Endothelial cell of umbilical vein (primary cell): ENCODE data around the gene KAT2A. TPM values are rescaled to one million over a fixed set of nuclear protein-coding genes. Genes with fewer than 3 reads are reported as not detected.

Experiments used
- BruUV-seq: library from RNA; stranded (reverse); fragments of 400-500 nt; replicated peaks from 2 replicates; lab custom pipeline; 2021; lab: Mats Ljungman, UMichigan
- CTCF ChIA-PET: fragments of 300-600, 350-600 bp; sonication (Branson Sonifier 250); formaldehyde crosslinking; loops from one replicate; lab custom pipeline; 2021; ENCODE audit warnings: antibody characterized with exemption, inconsistent platforms; lab: Charles Lee
- POLR2A ChIA-PET: fragments of 300-600, 350-600 bp; sonication (Branson Sonifier 250); formaldehyde crosslinking; loops from one replicate; lab custom pipeline; 2021; ENCODE audit warnings: antibody characterized with exemption, inconsistent platforms; lab: Charles Lee
- DNase-seq: peaks from one replicate; pipeline ENCODE4 v3.0.0-alpha.2; 2011; ENCODE audit warnings: low read depth, low spot score
- FAIRE-seq: peaks from 2 replicates; lab custom pipeline; 2011; peaks lifted over from hg19 to GRCh38; lab: Jason Lieb, UNC
- H2AFZ ChIP-seq: 2 replicates; pipeline ENCODE4 v1.6.0; 2012; ENCODE audit warnings: low read depth, low read length, control low read depth, inconsistent platforms
- H3K27ac ChIP-seq: 2 replicates; pipeline ENCODE4 v1.5.1; 2011; ENCODE audit warnings: low read depth, mild to moderate bottlenecking, control low read depth, low read length, moderate library complexity; ENCODE audit not compliant: insufficient read depth
- H3K27me3 ChIP-seq, 2 experiments: 2 replicates each; pipeline versions ENCODE4 v1.6.0 to v1.6.1; 2011; ENCODE audit warnings: low read length in 2 of 2, mixed read lengths in 1 of 2; ENCODE audit not compliant: control insufficient read depth in 2 of 2, insufficient read depth in 2 of 2
- H3K36me3 ChIP-seq, 2 experiments: 2 replicates in 1 of 2; 3 replicates in 1 of 2; pipeline ENCODE4 v1.5.1; 2011; ENCODE audit warnings: low read length in 2 of 2, mild to moderate bottlenecking in 1 of 2, moderate library complexity in 1 of 2; ENCODE audit not compliant: control insufficient read depth in 2 of 2, insufficient read depth in 2 of 2; ENCODE audit errors: extremely low read depth in 1 of 2
- H3K4me1 ChIP-seq: 3 replicates; pipeline ENCODE4 v1.5.1; 2011; ENCODE audit warnings: mild to moderate bottlenecking, low read length; ENCODE audit not compliant: control insufficient read depth, insufficient read depth; ENCODE audit errors: extremely low read depth
- H3K4me2 ChIP-seq: 2 replicates; pipeline ENCODE4 v1.6.1; 2011; ENCODE audit warnings: low read length, control low read depth, mixed read lengths; ENCODE audit not compliant: insufficient read depth
- H3K4me3 ChIP-seq, 3 experiments: fragments of 200-600 bp in 1 of 3; sonication (generic), shearing (Covaris generic) in 1 of 3; replicated peaks in 1 of 3; 2 replicates each; pipeline ENCODE4 v1.5.1; 2011 to 2016; ENCODE audit warnings: control low read depth in 3 of 3, low read length in 3 of 3, mild to moderate bottlenecking in 2 of 3, inconsistent platforms in 1 of 3, low read depth in 1 of 3, moderate library complexity in 1 of 3; ENCODE audit not compliant: insufficient read depth in 1 of 3
- H3K79me2 ChIP-seq: 2 replicates; pipeline ENCODE4 v1.6.0; 2012; ENCODE audit warnings: low read length, inconsistent platforms; ENCODE audit not compliant: control insufficient read depth, insufficient read depth
- H3K9ac ChIP-seq: replicated peaks from 2 replicates; pipeline ENCODE3; 2011; ENCODE audit warnings: low read length, control low read depth; ENCODE audit not compliant: insufficient read depth; ENCODE audit errors: extremely low read depth
- H3K9me1 ChIP-seq: replicated peaks from 3 replicates; pipeline ENCODE4 v1.6.0; 2011; ENCODE audit warnings: mild to moderate bottlenecking, low read length; ENCODE audit not compliant: control insufficient read depth, insufficient read depth; ENCODE audit errors: extremely low read depth
- H3K9me3 ChIP-seq: replicated peaks from 2 replicates; pipeline ENCODE4 v1.5.1; 2012; ENCODE audit warnings: low read length, inconsistent platforms; ENCODE audit not compliant: control insufficient read depth, insufficient read depth
- H4K20me1 ChIP-seq: replicated peaks from 2 replicates; pipeline ENCODE3; 2011; ENCODE audit warnings: mild to moderate bottlenecking, low read length; ENCODE audit not compliant: control insufficient read depth, insufficient read depth; ENCODE audit errors: extremely low read depth
- FOS ChIP-seq: IDR thresholded peaks from 2 replicates; pipeline ENCODE4 v1.6.1; 2011; ENCODE audit warnings: mild to moderate bottlenecking, low read length, moderate library complexity, borderline replicate concordance; ENCODE audit not compliant: insufficient read depth
- dilution Hi-C: fragments of 300-500 bp; cut with MboI; formaldehyde crosslinking; loops from one replicate; pipeline ENCODE4 v1.15.0; 2019; ENCODE audit warnings: low sequenced_read_pairs; ENCODE audit not compliant: extremely low pct_ligation_motif_present
- intact Hi-C: fragments of 100-400 bp; cut with micrococcal nuclease; formaldehyde crosslinking; loops from one replicate; pipeline ENCODE4 v1.10.0; 2022
- polyA plus RNA-seq, 4 experiments: library from polyadenylated mRNA; depleted of rRNA in 3 of 4; stranded (reverse) in 3 of 4; unstranded in 1 of 4; fragments of >200 nt; gene quantifications; 2 replicates each; pipeline versions ENCODE4 v1.2.1 to v1.2.3, GENCODE V29; 2011 to 2012; ENCODE audit warnings: missing spikeins in 1 of 4
- total RNA-seq: library from RNA; stranded (reverse); gene quantifications from 2 replicates; pipeline ENCODE4 v1.2.3, GENCODE V29; 2021
- TF ChIP-seq, protein P1 (sequence below), 2 donors: IDR thresholded peaks; 1 replicate in 1 of 2; 2 replicates in 1 of 2; pipeline ENCODE4 v1.5.1; 2011; ENCODE audit warnings: low read length in 2 of 2, mild to moderate bottlenecking in 2 of 2, moderate library complexity in 2 of 2, control low read depth in 1 of 2, inconsistent platforms in 1 of 2, low read depth in 1 of 2; ENCODE audit not compliant: insufficient read depth in 1 of 2; ENCODE audit errors: extremely low read depth in 1 of 2

The KAT2A gene
- total and polyA plus RNA-seq, 2 donors (not counting 3 experiments of a cell fraction or from before 2014, with no cell fraction given) = 32.9 to 33.4 TPM

GRCh38 chr17:42101513-42102292, 19.5 kb downstream of the KAT2A start:
- intact Hi-C loops (loop anchor here (1.0 to 2.0 kb wide), 4 partner anchors 34 to 138 kb away; partner anchors contain the start of gene DNAJC7), dilution Hi-C loops (loop anchor here (25.0 kb wide), 1 partner anchor 139 kb away; the partner anchor contains the start of gene CNP)
- H3K36me3 ChIP-seq = no peaks in the 10 kb centered on the region
- ChIA-PET CTCF (interaction anchor here (0.6 to 2.8 kb wide), 35 partner anchors 9 to 260 kb away, joined by 3 to 41 read pairs (median 7); partner anchors contain the start of genes CNP, DHX58, DNAJC7 and KAT2A), POLR2A (no interaction called here)
- H3K4me3 ChIP-seq = no peak overlapping the region
- H3K27me3 ChIP-seq = peaks cover 14 to 15% of the 10 kb centered on the region in 2 experiments
- no peak overlapping the region for H3K4me2 ChIP-seq
- peaks cover 5% of the 10 kb centered on the region for H3K4me1 ChIP-seq
- no peaks in the 10 kb centered on the region for H4K20me1 ChIP-seq
- H3K27ac ChIP-seq = no peak overlapping the region
- no peak for TF ChIP-seq FOS
- TF ChIP-seq, protein P1, sequence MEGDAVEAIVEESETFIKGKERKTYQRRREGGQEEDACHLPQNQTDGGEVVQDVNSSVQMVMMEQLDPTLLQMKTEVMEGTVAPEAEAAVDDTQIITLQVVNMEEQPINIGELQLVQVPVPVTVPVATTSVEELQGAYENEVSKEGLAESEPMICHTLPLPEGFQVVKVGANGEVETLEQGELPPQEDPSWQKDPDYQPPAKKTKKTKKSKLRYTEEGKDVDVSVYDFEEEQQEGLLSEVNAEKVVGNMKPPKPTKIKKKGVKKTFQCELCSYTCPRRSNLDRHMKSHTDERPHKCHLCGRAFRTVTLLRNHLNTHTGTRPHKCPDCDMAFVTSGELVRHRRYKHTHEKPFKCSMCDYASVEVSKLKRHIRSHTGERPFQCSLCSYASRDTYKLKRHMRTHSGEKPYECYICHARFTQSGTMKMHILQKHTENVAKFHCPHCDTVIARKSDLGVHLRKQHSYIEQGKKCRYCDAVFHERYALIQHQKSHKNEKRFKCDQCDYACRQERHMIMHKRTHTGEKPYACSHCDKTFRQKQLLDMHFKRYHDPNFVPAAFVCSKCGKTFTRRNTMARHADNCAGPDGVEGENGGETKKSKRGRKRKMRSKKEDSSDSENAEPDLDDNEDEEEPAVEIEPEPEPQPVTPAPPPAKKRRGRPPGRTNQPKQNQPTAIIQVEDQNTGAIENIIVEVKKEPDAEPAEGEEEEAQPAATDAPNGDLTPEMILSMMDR (IDR thresholded peaks at IDR 0.05; ENCODE audit: extremely low read depth in 1 of 2, insufficient read depth in 1 of 2, low read depth in 1 of 2, low read length in 2 of 2) = peak; percentile 96 to 97
- H3K9ac ChIP-seq = no peak overlapping the region
- BruUV-seq = no TSS peak
- peak overlapping the region; percentile 91 for H2AFZ ChIP-seq
- no peaks in the 10 kb centered on the region for H3K9me1 ChIP-seq
- H3K9me3 ChIP-seq = no peaks in the 10 kb centered on the region
- DNase-seq (peak; percentile 78), FAIRE-seq (peak; percentile 96)
- no peaks in the 10 kb centered on the region for H3K79me2 ChIP-seq
